ENCODE measurements around the gene ERC2.

ERC2 gene

GRCh38 chr3:55711646-55712045, 756.6 kb downstream of the ERC2 start:
- H3K4me3 ChIP-seq (ENCODE audit: low read depth, low read length), result no peak overlapping the region
- H3K36me3 ChIP-seq (ENCODE audit: control insufficient read depth, insufficient read depth, low read length), result no peaks in the 10 kb centered on the region
- no peak overlapping the region for H3K4me2 ChIP-seq (ENCODE audit: low read length)
- no peaks in the 10 kb centered on the region for H3K4me1 ChIP-seq
- H3K27me3 ChIP-seq (ENCODE audit: control insufficient read depth, insufficient read depth, low read length), result no peaks in the 10 kb centered on the region
- no peaks in the 10 kb centered on the region for H3K9me3 ChIP-seq (ENCODE audit: control insufficient read depth, low read length)
- H2AFZ ChIP-seq, result no peak overlapping the region
- TF ChIP-seq CTCF (IDR thresholded peaks at IDR 0.05), result no peak
- no peaks in the 10 kb centered on the region for H3K79me2 ChIP-seq
- no peak overlapping the region for H3K9ac ChIP-seq
- H3K27ac ChIP-seq, result no peak overlapping the region

GRCh38 chr3:55709411-55710012, 758.8 kb downstream of the ERC2 start:
- H3K4me3 ChIP-seq (ENCODE audit: low read depth, low read length), result no peak overlapping the region
- H3K27ac ChIP-seq, result no peak overlapping the region
- no peaks in the 10 kb centered on the region for H3K9me3 ChIP-seq (ENCODE audit: control insufficient read depth, low read length)
- no peak overlapping the region for H2AFZ ChIP-seq
- no peak for TF ChIP-seq CTCF (IDR thresholded peaks at IDR 0.05)
- H3K9ac ChIP-seq, result no peak overlapping the region
- H3K27me3 ChIP-seq (ENCODE audit: control insufficient read depth, insufficient read depth, low read length), result no peaks in the 10 kb centered on the region
- H3K4me1 ChIP-seq, result no peaks in the 10 kb centered on the region
- no peaks in the 10 kb centered on the region for H3K36me3 ChIP-seq (ENCODE audit: control insufficient read depth, insufficient read depth, low read length)
- H3K79me2 ChIP-seq, result no peaks in the 10 kb centered on the region
- H3K4me2 ChIP-seq (ENCODE audit: low read length), result no peak overlapping the region

- Histone ChIP-seq H3K27me3 (ENCODE audit: control insufficient read depth, insufficient read depth, low read length) (no peaks in the 10 kb centered on the region), H3K4me2 (ENCODE audit: low read length) (no peak overlapping the region), H3K36me3 (ENCODE audit: control insufficient read depth, insufficient read depth, low read length) (no peaks in the 10 kb centered on the region), H3K4me3 (ENCODE audit: low read depth, low read length) (no peak overlapping the region), H3K4me1 (no peaks in the 10 kb centered on the region), H3K27ac (no peak overlapping the region), H2AFZ (no peak overlapping the region), H3K9me3 (ENCODE audit: control insufficient read depth, low read length) (no peaks in the 10 kb centered on the region), H3K9ac (no peak overlapping the region), H3K79me2 (no peaks in the 10 kb centered on the region)
- no peak for TF ChIP-seq CTCF (IDR thresholded peaks at IDR 0.05)
Observed at GRCh38 chr3:55708921-55709320, 759.3 kb downstream of the ERC2 start.

- Histone ChIP-seq H2AFZ (no peak overlapping the region), H3K9me3 (ENCODE audit: control insufficient read depth, low read length) (no peaks in the 10 kb centered on the region), H3K4me1 (no peaks in the 10 kb centered on the region), H3K4me2 (ENCODE audit: low read length) (no peak overlapping the region), H3K4me3 (ENCODE audit: low read depth, low read length) (no peak overlapping the region), H3K27me3 (ENCODE audit: control insufficient read depth, insufficient read depth, low read length) (no peaks in the 10 kb centered on the region), H3K36me3 (ENCODE audit: control insufficient read depth, insufficient read depth, low read length) (no peaks in the 10 kb centered on the region), H3K9ac (no peak overlapping the region), H3K27ac (no peak overlapping the region), H3K79me2 (no peaks in the 10 kb centered on the region)
- TF ChIP-seq CTCF (IDR thresholded peaks at IDR 0.05), result no peak
Observed at GRCh38 chr3:55708242-55708641, 760.0 kb downstream of the ERC2 start.

- H3K4me3 ChIP-seq (ENCODE audit: low read depth, low read length), result no peak overlapping the region
- no peaks in the 10 kb centered on the region for H3K36me3 ChIP-seq (ENCODE audit: control insufficient read depth, insufficient read depth, low read length)
- H2AFZ ChIP-seq, result no peak overlapping the region
- H3K9me3 ChIP-seq (ENCODE audit: control insufficient read depth, low read length), result no peaks in the 10 kb centered on the region
- no peak overlapping the region for H3K4me2 ChIP-seq (ENCODE audit: low read length)
- no peak overlapping the region for H3K9ac ChIP-seq
- H3K27me3 ChIP-seq (ENCODE audit: control insufficient read depth, insufficient read depth, low read length), result no peaks in the 10 kb centered on the region
- no peaks in the 10 kb centered on the region for H3K79me2 ChIP-seq
- no peaks in the 10 kb centered on the region for H3K4me1 ChIP-seq
- H3K27ac ChIP-seq, result no peak overlapping the region
- no peak for TF ChIP-seq CTCF (IDR thresholded peaks at IDR 0.05)
Observed at GRCh38 chr3:55704521-55704920, 763.7 kb downstream of the ERC2 start.
